GM12878 (cell line): Measurements from ENCODE around the gene SYNGR4. TPM values are rescaled to one million over a fixed set of nuclear protein-coding genes. Genes with fewer than 3 reads are reported as not detected.

ENCODE experiments used
- ATAC-seq: fragments of 200-7000 bp; cut with Tn5 transposase; 3 replicates; pipeline ENCODE4 v1.9.1; 2020; ENCODE audit warnings: mild to moderate bottlenecking, moderate library complexity
- BruUV-seq: library from RNA; stranded (reverse); fragments of 400-500 nt; replicated peaks from 2 replicates; lab custom pipeline; 2021; lab: Mats Ljungman, UMichigan
- CTCF ChIA-PET: fragments of 300-600 bp; sonication (Branson Sonifier 250); formaldehyde crosslinking; extraction: SDS; loops from one replicate; lab custom pipeline; 2021; ENCODE audit warnings: inconsistent platforms; lab: Yijun Ruan, JAX
- POLR2A ChIA-PET: fragments of 350-600 bp; formaldehyde crosslinking; extraction: SDS; loops from one replicate; lab custom pipeline; 2021; ENCODE audit warnings: inconsistent platforms; lab: Charles Lee
- RAD21 ChIA-PET: fragments of 300-600 bp; sonication (Branson Sonifier 250); formaldehyde crosslinking; loops from one replicate; lab custom pipeline; 2023; ENCODE audit warnings: antibody characterized with exemption; ENCODE audit not compliant: unreplicated experiment; lab: Charles Lee
- SMC1A ChIA-PET: fragments of 300-600 bp; sonication (Branson Sonifier 250); formaldehyde crosslinking; loops from one replicate; lab custom pipeline; 2023; ENCODE audit not compliant: unreplicated experiment, uncharacterized antibody; lab: Charles Lee
- DNase-seq: peaks from one replicate; pipeline ENCODE4 v3.0.0-alpha.2; 2011; ENCODE audit warnings: low read depth, low spot score
- FAIRE-seq: peaks from 3 replicates; lab custom pipeline; 2011; peaks lifted over from hg19 to GRCh38; lab: Jason Lieb, UNC
- H2AFZ ChIP-seq: 2 replicates; pipeline ENCODE4 v1.6.0; 2011; ENCODE audit warnings: low read depth, low read length, control low read depth; ENCODE audit not compliant: control insufficient read depth
- H3K27ac ChIP-seq: 2 replicates; pipeline ENCODE4 v1.5.1; 2011; ENCODE audit warnings: control low read depth; ENCODE audit not compliant: control insufficient read depth, insufficient read depth
- H3K27me3 ChIP-seq, 2 experiments: replicated peaks in 1 of 2; 2 replicates each; pipeline versions ENCODE4 v1.6.0 to v1.6.1; 2011; ENCODE audit warnings: low read length in 1 of 2; ENCODE audit not compliant: control insufficient read depth in 2 of 2, insufficient read depth in 2 of 2
- H3K36me3 ChIP-seq, 2 experiments: 2 replicates each; pipeline ENCODE4 v1.5.1; 2011; ENCODE audit warnings: low read length in 1 of 2; ENCODE audit not compliant: control insufficient read depth in 2 of 2, insufficient read depth in 2 of 2
- H3K4me1 ChIP-seq: 2 replicates; pipeline ENCODE4 v1.6.1; 2011; ENCODE audit warnings: mild to moderate bottlenecking, low read length, moderate library complexity, mixed read lengths; ENCODE audit not compliant: control insufficient read depth, insufficient read depth
- H3K4me2 ChIP-seq: 2 replicates; pipeline ENCODE4 v1.6.0; 2011; ENCODE audit warnings: control low read depth; ENCODE audit not compliant: control insufficient read depth, insufficient read depth
- H3K4me3 ChIP-seq: fragments of 200-600 bp; sonication (generic); 2 replicates; pipeline ENCODE4 v1.5.1; 2016
- H3K79me2 ChIP-seq: 2 replicates; pipeline ENCODE4 v1.6.0; 2011; ENCODE audit warnings: low read length; ENCODE audit not compliant: control insufficient read depth, insufficient read depth
- H3K9ac ChIP-seq: 2 replicates; pipeline ENCODE4 v1.8.0; 2011; ENCODE audit warnings: low read length, control low read depth, mixed read lengths; ENCODE audit not compliant: control insufficient read depth, insufficient read depth
- H3K9me3 ChIP-seq: replicated peaks from 3 replicates; pipeline ENCODE4 v1.5.1; 2011; ENCODE audit warnings: mild to moderate bottlenecking, low read length; ENCODE audit not compliant: control insufficient read depth, insufficient read depth
- H4K20me1 ChIP-seq: 2 replicates; pipeline ENCODE4 v1.6.0; 2011; ENCODE audit not compliant: control insufficient read depth, insufficient read depth
- CBFB ChIP-seq: IDR thresholded peaks from 2 replicates; pipeline ENCODE4 v1.6.1; 2016; ENCODE audit warnings: antibody characterized with exemption, low read depth
- DPF2 ChIP-seq: fragments of 450-650 bp; IDR thresholded peaks from 2 replicates; pipeline ENCODE4 v1.6.1; 2017; ENCODE audit warnings: mild to moderate bottlenecking
- ESRRA ChIP-seq: IDR thresholded peaks from 2 replicates; pipeline ENCODE4 v1.6.1; 2012; ENCODE audit warnings: mild to moderate bottlenecking, low read length, improper control_type of control experiment
- LARP7 ChIP-seq: fragments of 450-650 bp; IDR thresholded peaks from 2 replicates; pipeline ENCODE4 v1.6.1; 2017; ENCODE audit warnings: mild to moderate bottlenecking
- MTA2 ChIP-seq: fragments of 450-650 bp; IDR thresholded peaks from 2 replicates; pipeline ENCODE4 v1.6.1; 2016; ENCODE audit warnings: low read depth, mild to moderate bottlenecking, moderate library complexity
- NBN ChIP-seq: fragments of 450-650 bp; IDR thresholded peaks from 2 replicates; pipeline ENCODE4 v1.6.1; 2016
- NFXL1 ChIP-seq: fragments of 450-650 bp; IDR thresholded peaks from 2 replicates; pipeline ENCODE4 v1.6.1; 2017; ENCODE audit warnings: antibody characterized with exemption, mild to moderate bottlenecking, borderline replicate concordance
- NR2C1 ChIP-seq: fragments of 450-650 bp; IDR thresholded peaks from 2 replicates; pipeline ENCODE4 v1.6.1; 2017; ENCODE audit warnings: antibody characterized with exemption, mild to moderate bottlenecking, moderate library complexity
- NR2C2 ChIP-seq: IDR thresholded peaks from 2 replicates; pipeline ENCODE4 v1.6.1; 2011; ENCODE audit warnings: borderline replicate concordance, low read depth; ENCODE audit not compliant: control insufficient read depth, insufficient read length
- POLR2AphosphoS2 ChIP-seq: IDR thresholded peaks from 2 replicates; pipeline ENCODE4 v1.6.1; 2011; ENCODE audit warnings: low read depth, mild to moderate bottlenecking, low read length, improper control_type of control experiment, moderate library complexity
- RAD51 ChIP-seq: fragments of 450-650 bp; IDR thresholded peaks from 2 replicates; pipeline ENCODE4 v1.6.1; 2016; ENCODE audit warnings: moderate library complexity, mild to moderate bottlenecking, inconsistent platforms
- SIN3A ChIP-seq: IDR thresholded peaks from 2 replicates; pipeline ENCODE4 v1.6.1; 2012; ENCODE audit warnings: low read depth, low read length, improper control_type of control experiment
- SMAD1 ChIP-seq: fragments of 450-650 bp; IDR thresholded peaks from 2 replicates; pipeline ENCODE4 v1.6.1; 2018; ENCODE audit warnings: mild to moderate bottlenecking, low read depth; ENCODE audit not compliant: partially characterized antibody
- SMARCA5 ChIP-seq: fragments of 450-650 bp; IDR thresholded peaks from 2 replicates; pipeline ENCODE4 v1.6.1; 2017; ENCODE audit warnings: mild to moderate bottlenecking
- ZNF384 ChIP-seq: IDR thresholded peaks from 2 replicates; pipeline ENCODE4 v1.6.1; 2012; ENCODE audit warnings: low read depth, mild to moderate bottlenecking, low read length, improper control_type of control experiment, borderline replicate concordance
- WGBS: methylation state at CpG from one replicate; pipeline ENCODE4 v1.1.6; 2016; ENCODE audit warnings: low lambda C conversion rate; ENCODE audit not compliant: insufficient replicate concordance, insufficient coverage; ENCODE audit errors: missing lambda C conversion rate; 5-methylcytosine and 5-hydroxymethylcytosine counted together
- in situ Hi-C: fragments of 300-500 bp; cut with MboI; formaldehyde crosslinking; loops from 9 replicates; pipeline ENCODE4 v1.14.3; 2018; ENCODE audit warnings: mixed read lengths
- intact Hi-C: fragments of 100-400 bp; cut with micrococcal nuclease; formaldehyde crosslinking; loops from one replicate; pipeline ENCODE4 v1.14.2; 2022; ENCODE audit not compliant: unreplicated experiment
- polyA plus RNA-seq, 11 experiments: library from polyadenylated mRNA; depleted of rRNA in 4 of 11; unstranded in 6 of 11; stranded (reverse) in 5 of 11; fragments of >200 nt; fragmentation: Nextera tagmentation in 4 of 11; fragmentation: Illumina TruSeq in 1 of 11; extraction: Ambion mirVana in 4 of 11; extraction: Trizol in 1 of 11; gene quantifications; 1 replicate in 1 of 11; 2 replicates in 10 of 11; pipeline versions ENCODE4 v1.2.1 to v1.2.3, GENCODE V29; 2011 to 2016; ENCODE audit warnings: inconsistent platforms in 2 of 11, missing spikeins in 2 of 11, low read depth in 1 of 11
- total RNA-seq, 4 experiments: library from RNA; depleted of rRNA in 3 of 4; stranded (reverse); fragments of >200 nt in 3 of 4; fragmentation: Illumina TruSeq in 1 of 4; extraction: Trizol in 1 of 4; gene quantifications; 2 replicates each; pipeline versions ENCODE4 v1.2.1 to v1.2.3, GENCODE V29; 2013 to 2021
- TF ChIP-seq, protein P1 (sequence below): fragments of 450-650 bp; IDR thresholded peaks from 2 replicates; pipeline ENCODE4 v1.6.1; 2016; ENCODE audit warnings: mild to moderate bottlenecking, moderate library complexity, borderline replicate concordance
- TF ChIP-seq, protein P2 (sequence below): fragments of 450-650 bp; IDR thresholded peaks from 2 replicates; pipeline ENCODE4 v1.6.1; 2016; ENCODE audit warnings: mild to moderate bottlenecking
- TF ChIP-seq, protein P3 (sequence below): fragments of 450-650 bp; conservative IDR thresholded peaks from 2 replicates; pipeline ENCODE4 v1.6.1; 2017; ENCODE audit warnings: mild to moderate bottlenecking, moderate library complexity

Gene SYNGR4
- total and polyA plus RNA-seq, 10 of the 15 experiments (the other 5 are each of a cell fraction or from before 2014, with no cell fraction given) = 0.08 to 0.72 (median 0.17) TPM; not detected in 6

DNA sequence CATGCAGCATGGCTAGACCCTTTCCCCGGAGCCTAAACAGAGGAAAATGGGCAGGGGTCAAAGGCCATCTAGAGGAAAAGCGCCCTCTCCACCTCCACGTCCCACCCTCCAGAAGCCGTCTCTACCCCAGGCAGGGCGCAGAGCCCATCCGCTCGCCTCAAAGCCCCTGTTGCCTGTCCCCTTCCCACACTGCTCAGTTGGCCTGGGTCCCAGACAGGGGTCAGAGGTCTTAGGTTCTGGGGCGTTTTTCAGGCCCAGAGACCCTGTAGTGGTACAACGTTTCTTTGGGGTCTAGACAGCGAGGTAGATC is 712 bp upstream of the SYNGR4 start:
- Histone ChIP-seq H2AFZ (peak overlapping the region; percentile 96), H3K27ac (peak overlapping the region; percentile 99), H3K27me3 (no peaks in the 10 kb centered on the region), H3K79me2 (peaks cover 3% of the 10 kb centered on the region), H3K36me3 (no peaks in the 10 kb centered on the region), H3K9me3 (no peaks in the 10 kb centered on the region), H3K4me3 (peak overlapping the region; percentile 82), H3K9ac (peak overlapping the region; percentile 100), H3K4me1 (peaks cover 9% of the 10 kb centered on the region; the same call in 1 of the 2 replicates), H3K4me2 (peak overlapping the region; percentile 100), H4K20me1 (no peaks in the 10 kb centered on the region)
- intact Hi-C loops = loop anchor here (5.0 kb wide), 1 partner anchor 129 kb away; no protein-coding TSS in a partner anchor
- DNase-seq (no peak), ATAC-seq (peak; percentile 12), FAIRE-seq (no peak)
- ChIA-PET RAD21 (interaction anchor here (0.6 to 2.5 kb wide), 10 partner anchors 12 to 220 kb away, joined by 3 to 46 read pairs (median 4); partner anchors contain the start of genes EMP3, KCNJ14 and KDELR1), POLR2A (interaction anchor here (0.7 to 3.1 kb wide), 18 partner anchors 12 to 763 kb away, joined by 3 to 39 read pairs (median 4); partner anchors contain the start of genes CARD8, EMP3, KDELR1 and RPL18), CTCF (interaction anchor here (0.7 to 3.1 kb wide), 11 partner anchors 9 to 1047 kb away, joined by 3 to 36 read pairs (median 4); partner anchors contain the start of gene KDELR1), SMC1A (interaction anchor here (0.8 to 1.6 kb wide), 10 partner anchors 14 to 126 kb away, joined by 3 to 7 read pairs (median 4); partner anchors contain the start of gene KDELR1)
- in situ Hi-C loops = no loop called here
- TSS peak; percentile 88 for BruUV-seq
- WGBS = 0% methylated on average over 9 of the region's 10 CpGs
- TF ChIP-seq ZNF384 (no peak), LARP7 (peak; percentile 72; the same call in 1 of the 2 replicates), MTA2 (peak; percentile 34; the same call in 1 of the 2 replicates), SMARCA5 (peak; percentile 86), POLR2AphosphoS2 (0 out of 2 replicates have a peak, but pooled peaks have one; percentile 28), SIN3A (peak; percentile 41; the same call in 1 of the 2 replicates), DPF2 (peak; percentile 40; the same call in 1 of the 2 replicates), CBFB (0 out of 2 replicates have a peak, but pooled peaks have one; percentile 48), SMAD1 (peak; percentile 42), ESRRA (no peak), NFXL1 (no peak), NBN (peak; percentile 63; the same call in 1 of the 2 replicates), RAD51 (no peak), NR2C2 (peak; percentile 60), NR2C1 (peak; percentile 84)
- TF ChIP-seq, protein P1, sequence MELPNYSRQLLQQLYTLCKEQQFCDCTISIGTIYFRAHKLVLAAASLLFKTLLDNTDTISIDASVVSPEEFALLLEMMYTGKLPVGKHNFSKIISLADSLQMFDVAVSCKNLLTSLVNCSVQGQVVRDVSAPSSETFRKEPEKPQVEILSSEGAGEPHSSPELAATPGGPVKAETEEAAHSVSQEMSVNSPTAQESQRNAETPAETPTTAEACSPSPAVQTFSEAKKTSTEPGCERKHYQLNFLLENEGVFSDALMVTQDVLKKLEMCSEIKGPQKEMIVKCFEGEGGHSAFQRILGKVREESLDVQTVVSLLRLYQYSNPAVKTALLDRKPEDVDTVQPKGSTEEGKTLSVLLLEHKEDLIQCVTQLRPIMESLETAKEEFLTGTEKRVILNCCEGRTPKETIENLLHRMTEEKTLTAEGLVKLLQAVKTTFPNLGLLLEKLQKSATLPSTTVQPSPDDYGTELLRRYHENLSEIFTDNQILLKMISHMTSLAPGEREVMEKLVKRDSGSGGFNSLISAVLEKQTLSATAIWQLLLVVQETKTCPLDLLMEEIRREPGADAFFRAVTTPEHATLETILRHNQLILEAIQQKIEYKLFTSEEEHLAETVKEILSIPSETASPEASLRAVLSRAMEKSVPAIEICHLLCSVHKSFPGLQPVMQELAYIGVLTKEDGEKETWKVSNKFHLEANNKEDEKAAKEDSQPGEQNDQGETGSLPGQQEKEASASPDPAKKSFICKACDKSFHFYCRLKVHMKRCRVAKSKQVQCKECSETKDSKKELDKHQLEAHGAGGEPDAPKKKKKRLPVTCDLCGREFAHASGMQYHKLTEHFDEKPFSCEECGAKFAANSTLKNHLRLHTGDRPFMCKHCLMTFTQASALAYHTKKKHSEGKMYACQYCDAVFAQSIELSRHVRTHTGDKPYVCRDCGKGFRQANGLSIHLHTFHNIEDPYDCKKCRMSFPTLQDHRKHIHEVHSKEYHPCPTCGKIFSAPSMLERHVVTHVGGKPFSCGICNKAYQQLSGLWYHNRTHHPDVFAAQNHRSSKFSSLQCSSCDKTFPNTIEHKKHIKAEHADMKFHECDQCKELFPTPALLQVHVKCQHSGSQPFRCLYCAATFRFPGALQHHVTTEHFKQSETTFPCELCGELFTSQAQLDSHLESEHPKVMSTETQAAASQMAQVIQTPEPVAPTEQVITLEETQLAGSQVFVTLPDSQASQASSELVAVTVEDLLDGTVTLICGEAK = peak; percentile 43; the same call in 1 of the 2 replicates
- TF ChIP-seq, protein P2, sequence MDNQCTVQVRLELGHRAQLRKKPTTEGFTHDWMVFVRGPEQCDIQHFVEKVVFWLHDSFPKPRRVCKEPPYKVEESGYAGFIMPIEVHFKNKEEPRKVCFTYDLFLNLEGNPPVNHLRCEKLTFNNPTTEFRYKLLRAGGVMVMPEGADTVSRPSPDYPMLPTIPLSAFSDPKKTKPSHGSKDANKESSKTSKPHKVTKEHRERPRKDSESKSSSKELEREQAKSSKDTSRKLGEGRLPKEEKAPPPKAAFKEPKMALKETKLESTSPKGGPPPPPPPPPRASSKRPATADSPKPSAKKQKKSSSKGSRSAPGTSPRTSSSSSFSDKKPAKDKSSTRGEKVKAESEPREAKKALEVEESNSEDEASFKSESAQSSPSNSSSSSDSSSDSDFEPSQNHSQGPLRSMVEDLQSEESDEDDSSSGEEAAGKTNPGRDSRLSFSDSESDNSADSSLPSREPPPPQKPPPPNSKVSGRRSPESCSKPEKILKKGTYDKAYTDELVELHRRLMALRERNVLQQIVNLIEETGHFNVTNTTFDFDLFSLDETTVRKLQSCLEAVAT = peak; percentile 23; the same call in 1 of the 2 replicates
- TF ChIP-seq, protein P3, sequence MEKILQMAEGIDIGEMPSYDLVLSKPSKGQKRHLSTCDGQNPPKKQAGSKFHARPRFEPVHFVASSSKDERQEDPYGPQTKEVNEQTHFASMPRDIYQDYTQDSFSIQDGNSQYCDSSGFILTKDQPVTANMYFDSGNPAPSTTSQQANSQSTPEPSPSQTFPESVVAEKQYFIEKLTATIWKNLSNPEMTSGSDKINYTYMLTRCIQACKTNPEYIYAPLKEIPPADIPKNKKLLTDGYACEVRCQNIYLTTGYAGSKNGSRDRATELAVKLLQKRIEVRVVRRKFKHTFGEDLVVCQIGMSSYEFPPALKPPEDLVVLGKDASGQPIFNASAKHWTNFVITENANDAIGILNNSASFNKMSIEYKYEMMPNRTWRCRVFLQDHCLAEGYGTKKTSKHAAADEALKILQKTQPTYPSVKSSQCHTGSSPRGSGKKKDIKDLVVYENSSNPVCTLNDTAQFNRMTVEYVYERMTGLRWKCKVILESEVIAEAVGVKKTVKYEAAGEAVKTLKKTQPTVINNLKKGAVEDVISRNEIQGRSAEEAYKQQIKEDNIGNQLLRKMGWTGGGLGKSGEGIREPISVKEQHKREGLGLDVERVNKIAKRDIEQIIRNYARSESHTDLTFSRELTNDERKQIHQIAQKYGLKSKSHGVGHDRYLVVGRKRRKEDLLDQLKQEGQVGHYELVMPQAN = peak; percentile 37; the same call in 1 of the 2 replicates
